GM19463 (cell line): ENCODE data around the gene SLC27A4.
A peak's percentile ranks its signal among the peaks of the same experiment; 100 is the strongest.

ENCODE experiments used
- ATAC-seq: cut with Tn5 transposase; IDR thresholded peaks from one replicate; pipeline ENCODE4 v1.9.1; 2021; ENCODE audit warnings: mild to moderate bottlenecking, moderate library complexity; ENCODE audit not compliant: unreplicated experiment

The SLC27A4 gene

GRCh38 chr9:128361986-128362646 is 21.8 kb downstream of the SLC27A4 start:
- peak; percentile 81 for ATAC-seq

- ATAC-seq = no peak
These were observed 22.4 kb downstream of the SLC27A4 start for GRCh38 chr9:128362774-128363173.

GRCh38 chr9:128365525-128365924 is 25.2 kb downstream of the SLC27A4 start:
- no peak for ATAC-seq

- ATAC-seq = no peak
These were observed 28.8 kb downstream of the SLC27A4 start for GRCh38 chr9:128369024-128369706.

GRCh38 chr9:128370367-128370751 is 30.0 kb downstream of the SLC27A4 start:
- ATAC-seq = no peak

GRCh38 chr9:128370752-128371629 is 30.7 kb downstream of the SLC27A4 start, which contains the start of gene URM1:
Gene URM1 (plus strand): TSS chr9:128371374. CDS start chr9:128371381, 7 bp downstream.
- ATAC-seq = peak; percentile 95

- no peak for ATAC-seq
These were observed 31.3 kb downstream of the SLC27A4 start for GRCh38 chr9:128371630-128372117.

GRCh38 chr9:128372188-128372641 is 31.9 kb downstream of the SLC27A4 start:
- ATAC-seq = no peak

- no peak for ATAC-seq
These were observed 32.5 kb downstream of the SLC27A4 start for GRCh38 chr9:128372784-128373183.

GRCh38 chr9:128374221-128374675 is 33.9 kb downstream of the SLC27A4 start:
- no peak for ATAC-seq

GRCh38 chr9:128375865-128376264 is 35.5 kb downstream of the SLC27A4 start:
- ATAC-seq = no peak

- ATAC-seq = no peak
These were observed 41.9 kb downstream of the SLC27A4 start for GRCh38 chr9:128382261-128382660.

- ATAC-seq = no peak
These were observed 42.9 kb downstream of the SLC27A4 start for GRCh38 chr9:128383007-128383753.

GRCh38 chr9:128383791-128384190 is 43.5 kb downstream of the SLC27A4 start:
- ATAC-seq = no peak

GRCh38 chr9:128384801-128385495 is 44.6 kb downstream of the SLC27A4 start:
- ATAC-seq = no peak

GRCh38 chr9:128385496-128386460 is 45.5 kb downstream of the SLC27A4 start:
- ATAC-seq = no peak

GRCh38 chr9:128388150-128388549 is 47.8 kb downstream of the SLC27A4 start:
- no peak for ATAC-seq

GRCh38 chr9:128389395-128390149 is 49.2 kb downstream of the SLC27A4 start:
- no peak for ATAC-seq
